Measurements from ENCODE around the gene CDKN2D.

DNA sequence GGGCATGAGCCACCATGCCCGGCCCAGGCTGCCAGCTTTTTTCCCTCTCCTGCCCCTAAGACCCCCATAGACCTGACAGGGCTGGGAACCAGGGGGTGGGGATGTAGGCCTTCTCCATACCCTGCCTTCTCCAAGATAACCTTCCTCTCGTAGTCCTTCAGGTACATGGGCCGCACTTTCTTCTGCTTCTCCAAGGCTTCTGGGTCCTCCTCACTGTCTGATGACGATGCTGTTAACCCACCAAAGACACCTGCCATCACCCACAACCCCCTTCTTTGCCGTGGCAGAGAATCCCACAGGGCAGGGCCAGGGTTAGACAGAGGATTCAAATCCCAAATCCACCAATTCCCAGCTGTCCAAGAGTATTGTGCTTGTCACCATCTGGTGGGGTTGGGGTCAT is 6.2 kb downstream of the CDKN2D start:
- TF ChIP-seq, protein P1, sequence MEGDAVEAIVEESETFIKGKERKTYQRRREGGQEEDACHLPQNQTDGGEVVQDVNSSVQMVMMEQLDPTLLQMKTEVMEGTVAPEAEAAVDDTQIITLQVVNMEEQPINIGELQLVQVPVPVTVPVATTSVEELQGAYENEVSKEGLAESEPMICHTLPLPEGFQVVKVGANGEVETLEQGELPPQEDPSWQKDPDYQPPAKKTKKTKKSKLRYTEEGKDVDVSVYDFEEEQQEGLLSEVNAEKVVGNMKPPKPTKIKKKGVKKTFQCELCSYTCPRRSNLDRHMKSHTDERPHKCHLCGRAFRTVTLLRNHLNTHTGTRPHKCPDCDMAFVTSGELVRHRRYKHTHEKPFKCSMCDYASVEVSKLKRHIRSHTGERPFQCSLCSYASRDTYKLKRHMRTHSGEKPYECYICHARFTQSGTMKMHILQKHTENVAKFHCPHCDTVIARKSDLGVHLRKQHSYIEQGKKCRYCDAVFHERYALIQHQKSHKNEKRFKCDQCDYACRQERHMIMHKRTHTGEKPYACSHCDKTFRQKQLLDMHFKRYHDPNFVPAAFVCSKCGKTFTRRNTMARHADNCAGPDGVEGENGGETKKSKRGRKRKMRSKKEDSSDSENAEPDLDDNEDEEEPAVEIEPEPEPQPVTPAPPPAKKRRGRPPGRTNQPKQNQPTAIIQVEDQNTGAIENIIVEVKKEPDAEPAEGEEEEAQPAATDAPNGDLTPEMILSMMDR (IDR thresholded peaks at IDR 0.05), result no peak
- no peak for TF ChIP-seq POLR2A (IDR thresholded peaks at IDR 0.05; ENCODE audit: low read depth)
